PC-9 (cell line): ENCODE results near the gene KBTBD13.

Source experiments
- CTCF ChIP-seq: fragments of 200-600 bp; sonication (generic); conservative IDR thresholded peaks from 2 replicates; pipeline ENCODE4 v1.6.1; 2017; ENCODE audit warnings: mixed run types, antibody characterized with exemption, mild to moderate bottlenecking, moderate library complexity
- EZH2 ChIP-seq: fragments of 200-600 bp; sonication (generic); IDR thresholded peaks from 2 replicates; pipeline ENCODE4 v1.8.0; 2017; ENCODE audit warnings: antibody characterized with exemption, low read depth

GRCh38 chr15:65059931-65060596 is 16.5 kb upstream of the KBTBD13 start:
- TF ChIP-seq CTCF (no peak), EZH2 (no peak)
